Vagina (tissue), 2 donors: ENCODE measurements around the gene ATP5ME. TPM values are rescaled to one million over a fixed set of nuclear protein-coding genes. Genes with fewer than 3 reads are reported as not detected.

ENCODE experiments used
- DNase-seq, 2 donors: peaks; one replicate each; pipeline ENCODE4 v3.0.0-alpha.2; 2017; ENCODE audit errors: extremely low spot score in 2 of 2
- H3K27ac ChIP-seq: fragments of 200-600 bp; sonication (generic); one replicate; pipeline ENCODE4 v1.5.1; 2019
- H3K27me3 ChIP-seq: fragments of 200-600 bp; sonication (generic); one replicate; pipeline ENCODE4 v1.5.1; 2019
- H3K36me3 ChIP-seq, 2 donors: fragments of 200-600 bp; sonication (generic); one replicate each; pipeline ENCODE4 v1.5.1; 2017 to 2019
- H3K4me1 ChIP-seq: fragments of 200-600 bp; sonication (generic); one replicate; pipeline ENCODE4 v1.5.1; 2019
- H3K4me3 ChIP-seq, 2 donors: fragments of 200-600 bp; sonication (generic); 1 replicate in 1 of 2; 2 replicates in 1 of 2; pipeline ENCODE4 v1.5.1; 2016 to 2019
- H3K9me3 ChIP-seq: fragments of 200-600 bp; sonication (generic); one replicate; pipeline ENCODE4 v1.5.1; 2019
- CTCF ChIP-seq, 3 experiments: fragments of 450-650 bp in 2 of 3; fragments of 200-600 bp in 1 of 3; sonication (generic) in 1 of 3; IDR thresholded peaks; one replicate each; pipeline ENCODE4 v1.5.1; 2017 to 2019; ENCODE audit warnings: antibody characterized with exemption in 3 of 3, mild to moderate bottlenecking in 2 of 3, moderate library complexity in 2 of 3
- POLR2A ChIP-seq, 2 donors: fragments of 450-650 bp; IDR thresholded peaks; one replicate each; pipeline ENCODE4 v1.6.1; 2017; ENCODE audit warnings: antibody characterized with exemption in 2 of 2, mild to moderate bottlenecking in 2 of 2, moderate library complexity in 2 of 2
- POLR2AphosphoS5 ChIP-seq, 2 donors: sonication (generic); formaldehyde crosslinking; IDR thresholded peaks; one replicate each; pipeline ENCODE4 v1.9.0; 2017; ENCODE audit warnings: antibody characterized with exemption in 2 of 2, mild to moderate bottlenecking in 2 of 2, low read depth in 1 of 2; ENCODE audit not compliant: insufficient read depth in 1 of 2
- intact Hi-C: fragments of 100-400 bp; cut with DNase I; formaldehyde crosslinking; loops from one replicate; pipeline ENCODE4 v1.15.1; 2023
- total RNA-seq: library from RNA; depleted of rRNA; stranded (reverse); fragments of >200 nt; gene quantifications from one replicate; pipeline ENCODE4 v1.2.3, GENCODE V29; 2016

Gene ATP5ME
- total RNA-seq, 1 donor from 2014 or later = 181 TPM

GRCh38 chr4:712916-713632 lies 39.0 kb upstream of the ATP5ME start:
- H3K27ac ChIP-seq = no peak overlapping the region
- H3K27me3 ChIP-seq = no peaks in the 10 kb centered on the region
- TF ChIP-seq POLR2AphosphoS5 (IDR thresholded peaks at IDR 0.05; ENCODE audit: insufficient read depth in 1 of 2, low read depth in 1 of 2) = no peak
- no peak for TF ChIP-seq CTCF (IDR thresholded peaks at IDR 0.05)
- no peak for TF ChIP-seq POLR2A (IDR thresholded peaks at IDR 0.05)
- no peak for DNase-seq
- intact Hi-C loops = no loop called here
- H3K4me3 ChIP-seq = no peak overlapping the region
- peaks cover 37% of the 10 kb centered on the region for H3K4me1 ChIP-seq
- no peaks in the 10 kb centered on the region for H3K36me3 ChIP-seq
- no peaks in the 10 kb centered on the region for H3K9me3 ChIP-seq

- intact Hi-C loops = no loop called here
- Histone ChIP-seq H3K4me1 (peaks cover 34% of the 10 kb centered on the region), H3K9me3 (no peaks in the 10 kb centered on the region)
These were observed 38.0 kb upstream of the ATP5ME start for GRCh38 chr4:712093-712492.

GRCh38 chr4:710916-711315 lies 36.8 kb upstream of the ATP5ME start:
- Histone ChIP-seq H3K27me3 (no peaks in the 10 kb centered on the region), H3K4me1 (peaks cover 43% of the 10 kb centered on the region), H3K4me3 (no peak overlapping the region), H3K27ac (no peak overlapping the region), H3K9me3 (no peaks in the 10 kb centered on the region), H3K36me3 (no peaks in the 10 kb centered on the region)
- intact Hi-C loops = no loop called here
- TF ChIP-seq POLR2A (IDR thresholded peaks at IDR 0.05) = no peak
- no peak for TF ChIP-seq POLR2AphosphoS5 (IDR thresholded peaks at IDR 0.05; ENCODE audit: insufficient read depth in 1 of 2, low read depth in 1 of 2)
- DNase-seq = no peak

More at GRCh38 chr4:712093-712492, 38.0 kb upstream of the ATP5ME start:
- no peaks in the 10 kb centered on the region for H3K27me3 ChIP-seq
- no peak for TF ChIP-seq CTCF (IDR thresholded peaks at IDR 0.05)
- TF ChIP-seq POLR2AphosphoS5 (IDR thresholded peaks at IDR 0.05; ENCODE audit: insufficient read depth in 1 of 2, low read depth in 1 of 2) = no peak
- TF ChIP-seq POLR2A (IDR thresholded peaks at IDR 0.05) = no peak
- no peak overlapping the region for H3K27ac ChIP-seq
- DNase-seq = no peak
- no peaks in the 10 kb centered on the region for H3K36me3 ChIP-seq
- no peak overlapping the region for H3K4me3 ChIP-seq

- no peaks in the 10 kb centered on the region for H3K36me3 ChIP-seq
- no peak overlapping the region for H3K4me3 ChIP-seq
- H3K9me3 ChIP-seq = no peaks in the 10 kb centered on the region
- DNase-seq = no peak
- no peak overlapping the region for H3K27ac ChIP-seq
- H3K4me1 ChIP-seq = peaks cover 45% of the 10 kb centered on the region
- intact Hi-C loops = no loop called here
- no peak for TF ChIP-seq POLR2AphosphoS5 (IDR thresholded peaks at IDR 0.05; ENCODE audit: insufficient read depth in 1 of 2, low read depth in 1 of 2)
- TF ChIP-seq CTCF (IDR thresholded peaks at IDR 0.05) = no peak
- no peak for TF ChIP-seq POLR2A (IDR thresholded peaks at IDR 0.05)
- no peaks in the 10 kb centered on the region for H3K27me3 ChIP-seq
These were observed 36.0 kb upstream of the ATP5ME start for GRCh38 chr4:710116-710515.

GRCh38 chr4:709348-709747 lies 35.3 kb upstream of the ATP5ME start:
- Histone ChIP-seq H3K27me3 (no peaks in the 10 kb centered on the region), H3K27ac (no peak overlapping the region), H3K4me3 (no peak overlapping the region), H3K9me3 (no peaks in the 10 kb centered on the region), H3K36me3 (no peaks in the 10 kb centered on the region), H3K4me1 (peaks cover 48% of the 10 kb centered on the region)
- intact Hi-C loops = no loop called here
- TF ChIP-seq POLR2AphosphoS5 (IDR thresholded peaks at IDR 0.05; ENCODE audit: insufficient read depth in 1 of 2, low read depth in 1 of 2) (no peak), CTCF (IDR thresholded peaks at IDR 0.05) (no peak), POLR2A (IDR thresholded peaks at IDR 0.05) (no peak)
- no peak for DNase-seq
